ENCODE measurements around the gene TBC1D5. TPM values are rescaled to one million over a fixed set of nuclear protein-coding genes. Genes with fewer than 3 reads are reported as not detected.
A peak's percentile ranks its signal among the peaks of the same experiment; 100 is the strongest.

The TBC1D5 gene
- total RNA-seq, 2 donors from 2014 or later = 68.8 to 77.7 TPM

- H3K27me3 Mint-ChIP-seq (ENCODE audit: insufficient read depth) = no peaks in the 10 kb centered on the region
- H3K4me1 Mint-ChIP-seq = peaks cover 2% of the 10 kb centered on the region
- peaks cover 7% of the 10 kb centered on the region for H3K36me3 Mint-ChIP-seq (ENCODE audit: low read depth)
- Histone ChIP-seq H3K9me3 (ENCODE audit: control insufficient read depth, low read length) (peaks cover 7% of the 10 kb centered on the region), H3K36me3 (ENCODE audit: control insufficient read depth, insufficient read depth, low read length) (no peaks in the 10 kb centered on the region), H3K9ac (ENCODE audit: extremely low read depth, low read length, poor library complexity, severe bottlenecking) (peak overlapping the region; percentile 16), H3K4me3 (ENCODE audit: low read length) (no peak overlapping the region), H3K27ac (ENCODE audit: low read depth, low read length) (no peak overlapping the region), H3K4me1 (ENCODE audit: control insufficient read depth, insufficient read depth, low read length) (peaks cover 8% of the 10 kb centered on the region), H3K27me3 (ENCODE audit: control insufficient read depth, insufficient read depth, low read length, poor library complexity, severe bottlenecking) (no peaks in the 10 kb centered on the region)
- H3K4me3 Mint-ChIP-seq = no peak overlapping the region
- H3K9me3 Mint-ChIP-seq = peaks cover 12% of the 10 kb centered on the region
- peak; percentile 91 for TF ChIP-seq CTCF (conservative IDR thresholded peaks at IDR 0.05)
- peak; percentile 49 for DNase-seq
- WGBS, 2 experiments (ENCODE audit: insufficient coverage in 1 of 2, insufficient read length in 1 of 2) = 17 to 72% methylated on average over 1 to 4 of the region's 4 CpGs
- H3K27ac Mint-ChIP-seq = no peak overlapping the region
These were observed 97.2 kb downstream of the TBC1D5 start for GRCh38 chr3:17645074-17645698.

DNA sequence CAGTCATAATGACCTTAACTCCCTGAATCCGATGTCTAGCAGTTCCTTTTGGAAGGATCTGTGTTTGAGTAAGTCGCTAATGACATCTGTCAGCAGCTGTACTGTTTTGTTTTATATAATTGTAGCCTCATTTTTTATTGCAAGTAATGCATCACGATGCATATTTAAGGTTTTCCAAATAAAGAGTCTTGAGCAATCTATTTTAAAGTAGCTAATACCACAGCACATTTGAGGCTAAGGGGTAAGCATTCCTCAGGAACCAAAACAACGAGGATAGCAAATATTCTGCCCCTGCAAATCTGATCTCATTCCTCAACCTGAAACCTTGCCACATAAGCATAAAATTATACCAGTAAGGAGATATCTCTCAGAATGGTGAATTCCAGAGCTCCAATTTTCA lies 98.7 kb downstream of the TBC1D5 start:
- peaks cover 8% of the 10 kb centered on the region for H3K4me1 ChIP-seq (ENCODE audit: control insufficient read depth, insufficient read depth, low read length)
- H3K36me3 ChIP-seq (ENCODE audit: control insufficient read depth, insufficient read depth, low read length) = no peaks in the 10 kb centered on the region
- Mint-ChIP-seq H3K4me1 (peaks cover 2% of the 10 kb centered on the region), H3K27me3 (ENCODE audit: insufficient read depth) (no peaks in the 10 kb centered on the region), H3K9me3 (no peaks in the 10 kb centered on the region), H3K27ac (no peak overlapping the region), H3K4me3 (no peak overlapping the region), H3K36me3 (ENCODE audit: low read depth) (no peaks in the 10 kb centered on the region)
- no peak for DNase-seq
- no peak overlapping the region for H3K9ac ChIP-seq (ENCODE audit: extremely low read depth, low read length, poor library complexity, severe bottlenecking)
- 86 to 96% methylated on average over 2 to 4 of the region's 4 CpGs for WGBS, 2 experiments (ENCODE audit: insufficient coverage in 1 of 2, insufficient read length in 1 of 2)
- H3K27ac ChIP-seq (ENCODE audit: low read depth, low read length) = no peak overlapping the region
- H3K9me3 ChIP-seq (ENCODE audit: control insufficient read depth, low read length) = no peaks in the 10 kb centered on the region
- H3K4me3 ChIP-seq (ENCODE audit: low read length) = no peak overlapping the region
- no peak for TF ChIP-seq CTCF (conservative IDR thresholded peaks at IDR 0.05)
- H3K27me3 ChIP-seq (ENCODE audit: control insufficient read depth, insufficient read depth, low read length, poor library complexity, severe bottlenecking) = no peaks in the 10 kb centered on the region

GRCh38 chr3:17642474-17642873 lies 100.0 kb downstream of the TBC1D5 start:
- Mint-ChIP-seq H3K4me1 (peaks cover 2% of the 10 kb centered on the region), H3K4me3 (no peak overlapping the region), H3K27ac (no peak overlapping the region), H3K27me3 (ENCODE audit: insufficient read depth) (no peaks in the 10 kb centered on the region), H3K9me3 (no peaks in the 10 kb centered on the region), H3K36me3 (ENCODE audit: low read depth) (peaks cover 2% of the 10 kb centered on the region)
- Histone ChIP-seq H3K27me3 (ENCODE audit: control insufficient read depth, insufficient read depth, low read length, poor library complexity, severe bottlenecking) (no peaks in the 10 kb centered on the region), H3K4me3 (ENCODE audit: low read length) (no peak overlapping the region), H3K9me3 (ENCODE audit: control insufficient read depth, low read length) (no peaks in the 10 kb centered on the region), H3K9ac (ENCODE audit: extremely low read depth, low read length, poor library complexity, severe bottlenecking) (no peak overlapping the region), H3K4me1 (ENCODE audit: control insufficient read depth, insufficient read depth, low read length) (peaks cover 8% of the 10 kb centered on the region), H3K27ac (ENCODE audit: low read depth, low read length) (no peak overlapping the region), H3K36me3 (ENCODE audit: control insufficient read depth, insufficient read depth, low read length) (no peaks in the 10 kb centered on the region)
- DNase-seq = no peak
- TF ChIP-seq CTCF (conservative IDR thresholded peaks at IDR 0.05) = no peak
- 90 to 100% methylated on average over 1 to 3 of the region's 3 CpGs for WGBS, 2 experiments (ENCODE audit: insufficient coverage in 1 of 2, insufficient read length in 1 of 2)
